ENCODE results near the gene NEK5.
A peak's percentile ranks its signal among the peaks of the same experiment; 100 is the strongest.
"Not testable (repeated sequence)": the region's sequence is repeated elsewhere in the genome, so short reads cannot be mapped to it uniquely, and the experiment has no call there.

NEK5 gene

GRCh38 chr13:52067237-52067636, 61.6 kb downstream of the NEK5 start:
- no peak overlapping the region for H3K4me3 ChIP-seq (ENCODE audit: low read depth, low read length)
- no peak for TF ChIP-seq CTCF (IDR thresholded peaks at IDR 0.05; ENCODE audit: insufficient read depth, low read length, missing control alignments)
- ChIA-PET CTCF (interaction anchor here (1.2 kb wide), 1 partner anchor 16 kb away, joined by 3 read pairs; no protein-coding TSS in a partner anchor), POLR2A (no interaction called here)
- DNase-seq (ENCODE audit: low read depth, low spot score), result no peak

GRCh38 chr13:52061587-52061986, 67.3 kb downstream of the NEK5 start:
- CTCF ChIA-PET, result interaction anchor here (1.5 to 2.4 kb wide), 2 partner anchors 10 to 66 kb away, joined by 7 to 8 read pairs; no protein-coding TSS in a partner anchor

GRCh38 chr13:52061064-52061463, 67.8 kb downstream of the NEK5 start:
- H3K4me3 ChIP-seq (ENCODE audit: low read depth, low read length); POLR2A ChIA-PET; DNase-seq (ENCODE audit: low read depth, low spot score): not testable (repeated sequence)
- CTCF ChIA-PET, result interaction anchor here (1.5 to 2.4 kb wide), 2 partner anchors 10 to 67 kb away, joined by 7 to 8 read pairs; no protein-coding TSS in a partner anchor

More at GRCh38 chr13:52061587-52061986, 67.3 kb downstream of the NEK5 start:
- no peak overlapping the region for H3K4me3 ChIP-seq (ENCODE audit: low read depth, low read length)
- no peak for TF ChIP-seq CTCF (IDR thresholded peaks at IDR 0.05; ENCODE audit: insufficient read depth, low read length, missing control alignments)
- DNase-seq (ENCODE audit: low read depth, low spot score), result peak; percentile 16
- POLR2A ChIA-PET, result no interaction called here

- POLR2A ChIA-PET, result no interaction called here
- CTCF ChIA-PET, result no interaction called here
These were observed 75.4 kb downstream of the NEK5 start for GRCh38 chr13:52053460-52053859.

GRCh38 chr13:52051400-52051799, 77.5 kb downstream of the NEK5 start:
- H3K4me3 ChIP-seq (ENCODE audit: low read depth, low read length), result no peak overlapping the region
- no peak for DNase-seq (ENCODE audit: low read depth, low spot score)
- no peak for TF ChIP-seq CTCF (IDR thresholded peaks at IDR 0.05; ENCODE audit: insufficient read depth, low read length, missing control alignments)
- POLR2A ChIA-PET, result no interaction called here
- CTCF ChIA-PET, result interaction anchor here (0.8 to 1.3 kb wide), 2 partner anchors 16 to 34 kb away, joined by 3 read pairs; no protein-coding TSS in a partner anchor

More at GRCh38 chr13:52053460-52053859, 75.4 kb downstream of the NEK5 start:
- peak; percentile 47 for DNase-seq (ENCODE audit: low read depth, low spot score)
- no peak for TF ChIP-seq CTCF (IDR thresholded peaks at IDR 0.05; ENCODE audit: insufficient read depth, low read length, missing control alignments)
- no peak overlapping the region for H3K4me3 ChIP-seq (ENCODE audit: low read depth, low read length)

- DNase-seq (ENCODE audit: low read depth, low spot score), result no peak
- no peak overlapping the region for H3K4me3 ChIP-seq (ENCODE audit: low read depth, low read length)
- TF ChIP-seq CTCF (IDR thresholded peaks at IDR 0.05; ENCODE audit: insufficient read depth, low read length, missing control alignments), result no peak
- CTCF ChIA-PET, result interaction anchor here (1.6 kb wide), 1 partner anchor 23 kb away, joined by 4 read pairs; no protein-coding TSS in a partner anchor
- POLR2A ChIA-PET, result no interaction called here
These were observed 80.4 kb downstream of the NEK5 start for GRCh38 chr13:52048516-52048915.

GRCh38 chr13:52047463-52047862, 81.4 kb downstream of the NEK5 start:
- DNase-seq (ENCODE audit: low read depth, low spot score), result no peak
- no peak overlapping the region for H3K4me3 ChIP-seq (ENCODE audit: low read depth, low read length)
- POLR2A ChIA-PET, result no interaction called here
- TF ChIP-seq CTCF (IDR thresholded peaks at IDR 0.05; ENCODE audit: insufficient read depth, low read length, missing control alignments), result no peak
- CTCF ChIA-PET, result interaction anchor here (1.6 kb wide), 1 partner anchor 24 kb away, joined by 4 read pairs; no protein-coding TSS in a partner anchor
